HG02884 (cell line): Measurements from ENCODE around the gene WASF3.

Experiments used
- ATAC-seq: cut with Tn5 transposase; IDR thresholded peaks from one replicate; pipeline ENCODE4 v1.9.1; 2021; ENCODE audit warnings: mild to moderate bottlenecking, moderate library complexity; ENCODE audit not compliant: unreplicated experiment

The WASF3 gene

GRCh38 chr13:26557393-26558073 is at the start of gene WASF3:
Gene WASF3 (plus strand): TSS chr13:26557683. CDS start chr13:26642271, 84,588 bp downstream.
- peak; percentile 97 for ATAC-seq

- no peak for ATAC-seq
These were observed 48.6 kb upstream of the WASF3 start for GRCh38 chr13:26508885-26509284.

- ATAC-seq: no peak
These were observed 48.0 kb upstream of the WASF3 start for GRCh38 chr13:26509491-26509890.

- ATAC-seq: no peak
These were observed 43.6 kb upstream of the WASF3 start for GRCh38 chr13:26513931-26514330.

- no peak for ATAC-seq
These were observed 41.8 kb upstream of the WASF3 start for GRCh38 chr13:26515721-26516120.

- ATAC-seq: no peak
These were observed 39.5 kb upstream of the WASF3 start for GRCh38 chr13:26517936-26518335.

- no peak for ATAC-seq
These were observed 39.0 kb upstream of the WASF3 start for GRCh38 chr13:26518451-26518959.

GRCh38 chr13:26522571-26522970 is 34.9 kb upstream of the WASF3 start:
- ATAC-seq: no peak

- no peak for ATAC-seq
These were observed 34.5 kb upstream of the WASF3 start for GRCh38 chr13:26523007-26523406.

GRCh38 chr13:26525528-26525927 is 32.0 kb upstream of the WASF3 start:
- ATAC-seq: no peak

GRCh38 chr13:26526702-26527216 is 30.7 kb upstream of the WASF3 start:
- ATAC-seq: no peak

- no peak for ATAC-seq
These were observed 29.0 kb upstream of the WASF3 start for GRCh38 chr13:26528527-26528926.

GRCh38 chr13:26529441-26529840 is 28.0 kb upstream of the WASF3 start:
- ATAC-seq: no peak

- ATAC-seq: no peak
These were observed 25.7 kb upstream of the WASF3 start for GRCh38 chr13:26531742-26532141.

GRCh38 chr13:26534036-26534726 is 23.3 kb upstream of the WASF3 start:
- ATAC-seq: no peak

- no peak for ATAC-seq
These were observed 18.8 kb upstream of the WASF3 start for GRCh38 chr13:26538363-26539317.

- ATAC-seq: no peak
These were observed 17.7 kb upstream of the WASF3 start for GRCh38 chr13:26539738-26540292.

- no peak for ATAC-seq
These were observed 17.1 kb upstream of the WASF3 start for GRCh38 chr13:26540334-26540733.

GRCh38 chr13:26541041-26541440 is 16.4 kb upstream of the WASF3 start:
- ATAC-seq: no peak

GRCh38 chr13:26541678-26542568 is 15.6 kb upstream of the WASF3 start:
- ATAC-seq: no peak
